ENCODE data around the gene SNX25.
A peak's percentile ranks its signal among the peaks of the same experiment; 100 is the strongest.
"Not testable (repeated sequence)": the region's sequence is repeated elsewhere in the genome, so short reads cannot be mapped to it uniquely, and the experiment has no call there.

SNX25 gene

DNA sequence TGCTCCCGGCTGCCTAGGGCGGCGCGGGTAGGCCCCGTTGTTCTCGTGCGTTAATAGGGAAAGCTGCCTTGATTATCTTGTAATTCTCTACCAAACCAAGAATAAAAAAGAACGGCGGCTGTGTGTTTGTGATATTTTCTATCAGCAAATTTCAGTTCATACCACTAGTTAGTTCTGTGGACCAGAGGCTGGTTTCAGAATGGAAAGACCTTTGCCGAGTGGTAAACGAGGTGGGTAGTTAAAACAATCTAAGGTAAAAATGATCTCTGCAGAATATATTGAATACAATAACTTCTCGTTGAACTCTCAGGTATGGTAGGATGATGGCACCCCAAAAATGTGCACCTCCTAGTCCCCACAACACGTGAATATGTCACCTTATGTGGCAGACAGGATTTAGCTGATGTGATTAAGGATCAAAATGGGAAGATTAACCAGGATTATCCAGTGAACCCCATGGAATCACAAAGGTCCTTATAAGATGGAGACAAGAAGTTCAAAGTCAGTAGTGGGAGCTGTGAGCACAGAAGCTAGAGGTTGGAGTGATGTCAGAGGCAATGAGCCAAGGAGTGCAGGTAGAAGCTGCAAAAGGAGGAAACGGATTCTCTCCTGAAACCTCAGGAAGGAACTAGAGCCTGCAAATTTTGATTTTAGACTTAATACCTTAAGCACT is 5.0 kb upstream of the SNX25 start:
- peak; percentile 18 for DNase-seq (ENCODE audit: low spot score)

GRCh38 chr4:185205073-185205472 is 4.3 kb upstream of the SNX25 start:
- DNase-seq (ENCODE audit: low spot score) = not testable (repeated sequence)

DNA sequence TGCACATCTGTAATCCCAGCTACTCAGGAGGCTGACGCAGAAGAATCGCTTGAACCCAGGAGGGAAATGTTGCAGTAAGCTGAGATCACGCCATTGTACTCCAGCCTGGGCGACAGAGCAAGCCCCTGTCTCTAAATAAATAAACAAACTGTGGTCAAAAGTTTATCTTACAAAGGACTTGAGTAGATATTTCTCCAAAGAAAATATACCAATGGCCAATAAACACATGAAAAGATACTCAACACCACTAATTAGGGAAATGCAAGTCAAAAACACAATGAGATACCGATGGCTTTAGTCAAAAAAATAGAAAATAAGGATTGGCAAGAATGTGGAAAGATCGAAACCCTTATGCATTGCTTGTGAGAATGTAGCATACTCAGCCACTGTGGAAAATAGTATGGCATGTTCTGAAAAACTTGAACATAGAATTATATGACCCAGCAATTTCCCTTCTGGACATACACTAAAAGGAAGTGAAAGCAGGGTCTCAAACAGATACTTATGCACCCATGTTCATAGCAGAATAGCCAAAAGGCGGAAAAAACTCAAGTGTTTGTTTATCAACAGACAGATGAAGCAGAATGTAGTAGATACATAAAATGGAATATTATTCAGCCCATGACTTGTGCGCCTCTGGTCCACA is 3.6 kb upstream of the SNX25 start:
- no peak for DNase-seq (ENCODE audit: low spot score)

DNA sequence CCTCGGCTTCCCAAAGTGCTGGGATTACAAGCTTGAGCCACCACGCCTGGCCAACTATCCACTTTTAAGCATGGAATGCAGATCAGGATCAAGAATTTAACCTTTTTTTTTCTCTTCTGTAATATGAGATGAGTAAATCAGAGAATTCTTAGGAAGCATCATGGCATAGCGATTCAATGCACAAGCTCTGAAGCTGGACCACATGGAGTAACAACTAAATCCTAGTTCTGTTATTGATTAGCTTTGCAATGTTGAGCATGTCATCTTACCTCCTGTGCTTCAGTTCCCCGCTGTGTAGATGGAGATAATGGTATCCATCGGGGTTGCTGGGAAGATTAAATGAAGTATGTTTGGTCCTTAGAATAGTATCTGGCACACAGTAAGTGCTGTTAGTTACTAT is 1.9 kb upstream of the SNX25 start:
- DNase-seq (ENCODE audit: low spot score) = no peak

- not testable (repeated sequence) for DNase-seq (ENCODE audit: low spot score)
Observed at GRCh38 chr4:185209852-185210101, 379 bp downstream of the SNX25 start.

DNA sequence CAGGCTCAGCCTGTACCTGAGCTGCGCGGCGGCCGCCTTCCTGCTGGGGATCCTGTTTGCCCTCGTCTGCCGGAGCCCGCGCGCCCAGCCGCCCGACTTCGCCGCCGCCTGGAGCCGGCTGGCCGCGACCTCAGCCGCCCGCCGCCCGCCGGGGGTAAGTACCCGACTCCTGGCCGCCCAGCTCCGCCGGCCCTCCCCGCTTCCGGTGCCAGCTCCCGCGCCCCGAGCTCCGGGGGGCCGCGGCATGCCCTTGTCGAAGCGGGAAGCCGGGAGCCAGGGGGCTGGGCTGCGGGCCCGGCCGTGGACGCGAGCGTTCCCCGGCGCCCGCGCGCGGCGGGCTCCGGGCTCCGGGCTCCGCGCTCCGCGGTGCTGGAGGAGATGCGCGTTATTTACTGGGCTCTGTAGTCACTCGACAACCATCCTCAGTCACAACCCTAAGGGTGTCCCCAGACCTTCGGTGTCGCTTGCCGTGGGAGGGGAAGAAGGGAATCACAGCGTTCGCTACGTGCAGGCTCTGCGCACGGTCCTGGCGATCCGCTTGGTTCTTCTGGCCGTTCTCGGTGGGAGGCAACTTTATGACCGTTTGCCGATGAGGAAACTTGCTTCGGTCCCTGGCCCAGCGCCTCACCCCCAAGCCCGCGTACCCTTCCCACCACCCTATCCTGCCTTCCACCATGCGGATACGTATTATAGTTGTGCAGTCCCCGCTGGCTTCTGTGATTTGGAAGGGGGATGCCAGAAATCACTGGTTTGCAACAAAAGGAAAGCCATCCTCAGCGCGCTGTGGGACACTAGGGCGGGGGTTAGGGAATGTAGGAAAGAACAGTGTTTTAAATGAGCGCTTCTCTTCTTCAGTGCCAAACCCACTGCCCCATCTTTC is 944 bp downstream of the SNX25 start:
- DNase-seq (ENCODE audit: low spot score) = peak; percentile 34

DNA sequence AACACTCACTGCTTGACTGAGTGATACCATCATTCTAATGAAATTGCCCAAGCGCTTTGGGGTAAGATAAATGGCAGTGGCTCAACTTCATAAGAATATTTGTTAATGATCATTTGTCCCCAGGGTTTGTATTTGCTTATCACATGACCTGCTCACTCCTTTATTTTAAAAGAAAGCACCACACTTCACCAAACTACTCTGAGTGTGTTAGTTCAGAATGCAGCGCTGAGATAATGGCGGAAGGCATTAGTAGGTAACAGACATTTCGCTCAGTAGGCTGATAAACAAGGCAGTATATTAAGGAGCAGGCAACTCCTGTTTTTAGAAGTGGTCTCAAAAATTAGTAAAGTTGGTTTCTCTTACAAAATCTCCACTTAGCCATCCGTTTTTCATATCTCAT is 1.6 kb downstream of the SNX25 start:
- no peak for DNase-seq (ENCODE audit: low spot score)

DNA sequence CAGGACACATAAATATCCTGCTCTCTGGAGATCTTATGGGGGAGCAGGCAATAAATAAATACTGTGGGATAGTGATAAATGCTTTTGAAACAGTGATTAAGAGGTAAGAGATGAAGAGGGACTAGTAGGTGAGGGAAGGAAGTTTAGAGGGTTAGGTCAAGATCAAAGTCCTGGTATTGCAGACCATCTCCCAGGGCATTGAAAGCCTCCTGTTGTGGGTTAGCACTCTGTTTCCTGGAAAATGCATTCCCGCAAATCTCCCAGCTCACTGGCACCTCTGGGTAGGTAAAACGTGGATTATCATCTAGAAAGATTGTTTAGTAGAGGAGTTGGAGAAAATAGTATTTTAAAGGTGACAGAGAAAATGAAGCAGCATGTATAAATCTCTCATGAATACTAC is 2.2 kb downstream of the SNX25 start:
- no peak for DNase-seq (ENCODE audit: low spot score)

DNA sequence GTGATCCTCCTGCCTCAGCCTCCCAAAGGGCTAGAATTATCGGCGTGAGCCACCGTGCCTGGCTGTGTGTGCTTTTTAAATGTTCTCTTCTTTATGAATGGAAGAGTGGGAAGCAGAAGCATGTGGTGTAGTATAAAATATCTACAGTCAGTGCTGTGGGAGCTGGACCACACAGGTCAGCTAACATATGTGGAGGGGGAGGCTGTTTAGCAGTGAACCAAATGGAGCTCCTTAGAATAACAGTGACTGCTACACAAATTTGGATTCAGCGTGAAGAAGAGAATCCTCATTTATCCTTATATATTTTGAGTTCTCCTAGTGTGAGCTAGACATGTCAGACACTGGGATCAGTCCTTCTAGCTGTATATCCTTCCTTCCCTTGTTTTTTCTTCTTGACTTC is 3.2 kb downstream of the SNX25 start:
- no peak for DNase-seq (ENCODE audit: low spot score)

GRCh38 chr4:185213877-185214276 is 4.5 kb downstream of the SNX25 start:
- DNase-seq (ENCODE audit: low spot score) = no peak

- DNase-seq (ENCODE audit: low spot score) = no peak
Observed at GRCh38 chr4:185215261-185215660, 5.9 kb downstream of the SNX25 start.

GRCh38 chr4:185217408-185217975 is 8.1 kb downstream of the SNX25 start:
- no peak for DNase-seq (ENCODE audit: low spot score)

DNA sequence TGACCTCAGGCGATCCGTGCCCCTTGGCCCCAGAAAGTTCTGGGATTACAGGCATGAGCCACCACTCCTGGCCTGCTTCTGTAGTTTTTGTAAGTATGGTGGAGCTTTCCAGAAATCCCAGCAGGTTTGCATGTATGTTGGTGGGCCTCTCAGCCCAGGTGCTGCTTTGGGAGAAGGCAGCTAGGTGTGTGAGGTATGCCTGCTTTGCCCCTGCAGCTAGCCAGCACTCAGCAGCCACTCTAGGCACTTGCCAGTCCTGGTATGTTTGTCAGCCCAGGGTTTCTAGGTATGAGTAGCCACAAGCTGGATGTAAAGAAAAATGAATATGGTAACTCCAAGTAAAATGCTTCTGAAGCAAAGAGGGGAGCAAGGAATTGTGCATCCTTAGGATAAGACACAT is 8.9 kb downstream of the SNX25 start:
- no peak for DNase-seq (ENCODE audit: low spot score)

DNA sequence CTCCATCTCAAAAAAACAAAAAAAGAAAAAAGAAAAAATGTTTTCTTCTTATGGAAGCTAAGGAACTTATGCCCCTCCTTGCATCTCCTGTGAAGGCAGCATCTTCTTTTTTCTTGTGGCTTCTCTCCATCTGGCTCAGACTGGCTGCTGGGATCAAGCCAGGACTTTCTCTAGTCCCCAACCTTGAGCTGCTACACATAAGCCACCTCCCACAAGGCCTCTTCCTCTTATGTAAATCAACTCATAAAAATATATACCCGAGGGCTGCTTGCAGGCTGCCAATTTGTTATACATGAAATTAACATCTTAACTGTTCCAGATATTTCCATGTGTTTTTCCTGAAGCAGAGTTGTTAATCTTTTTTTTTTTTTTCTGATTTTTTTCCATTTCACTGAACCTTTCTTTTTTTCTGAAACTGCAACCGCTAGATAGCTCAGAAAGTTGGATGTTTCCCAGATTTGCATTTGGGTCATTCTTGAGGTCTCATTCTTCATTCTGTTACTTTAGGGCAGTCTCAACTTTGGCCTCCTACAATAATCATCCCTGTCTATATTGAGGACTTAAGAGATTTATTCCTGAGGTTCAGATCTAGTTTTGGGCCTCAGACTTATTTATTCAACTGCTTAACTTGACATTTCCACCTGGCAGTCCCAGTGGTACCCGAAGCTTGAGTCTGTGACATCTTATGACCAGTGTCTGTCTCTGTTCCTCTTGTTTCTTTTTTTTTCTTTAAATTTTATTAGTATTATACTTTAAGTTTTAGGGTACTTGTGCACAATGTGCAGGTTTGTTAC is 10.3 kb downstream of the SNX25 start:
- no peak for DNase-seq (ENCODE audit: low spot score)

- DNase-seq (ENCODE audit: low spot score) = no peak
Observed at GRCh38 chr4:185221491-185221890, 12.1 kb downstream of the SNX25 start.

DNA sequence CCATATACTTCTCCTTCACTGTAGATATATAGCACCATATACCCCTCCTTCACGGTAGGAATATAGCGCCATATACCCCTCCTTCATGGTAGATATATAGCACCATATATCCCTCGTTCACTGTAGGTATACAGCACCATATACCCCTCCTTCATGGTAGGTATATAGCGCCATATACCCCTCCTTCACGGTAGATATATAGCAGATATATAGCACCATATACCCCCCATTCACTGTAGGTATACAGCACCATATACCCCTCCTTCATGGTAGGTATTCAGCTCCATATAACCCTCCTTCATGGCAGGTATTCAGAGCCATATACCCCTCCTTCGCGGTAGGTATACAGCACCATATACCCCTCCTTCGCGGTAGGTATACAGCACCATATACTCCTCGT is 12.5 kb downstream of the SNX25 start:
- DNase-seq (ENCODE audit: low spot score) = no peak

DNA sequence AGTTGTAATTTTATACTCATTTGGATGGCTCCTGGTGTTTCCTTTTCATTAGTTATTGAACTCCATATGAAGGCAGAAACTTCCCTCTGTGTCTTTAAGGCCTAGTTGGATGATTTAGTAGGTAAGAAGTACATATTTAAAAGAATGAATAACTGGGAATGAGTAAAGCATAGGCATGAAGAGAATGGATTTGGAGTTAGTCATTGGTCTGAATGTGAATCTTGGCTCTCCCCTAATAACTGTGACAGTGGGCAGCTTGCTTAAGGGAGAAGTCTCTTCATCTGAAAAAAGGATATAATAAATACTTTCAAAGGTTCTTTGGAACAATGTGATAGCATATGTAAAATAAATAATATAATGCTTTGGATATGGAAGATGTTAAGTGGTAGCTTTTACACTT is 13.2 kb downstream of the SNX25 start:
- no peak for DNase-seq (ENCODE audit: low spot score)

DNA sequence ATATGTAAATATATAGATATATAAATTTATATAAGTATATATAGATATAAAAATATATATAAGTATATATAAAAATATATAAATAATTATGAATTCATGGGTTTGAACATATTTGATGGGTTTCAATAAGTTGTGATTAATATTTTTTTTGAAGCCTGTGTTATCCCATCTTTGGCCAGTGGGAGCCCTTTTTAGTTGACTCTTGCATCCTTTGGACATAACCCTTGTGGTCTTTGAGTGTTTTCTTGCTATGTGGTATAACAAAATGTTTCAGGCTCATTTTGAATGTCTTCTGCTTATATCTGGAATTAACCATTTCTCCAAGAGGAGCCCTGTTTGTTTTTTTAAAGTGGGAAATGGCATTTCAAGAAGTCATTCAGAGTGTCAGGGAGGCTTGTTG is 15.2 kb downstream of the SNX25 start:
- no peak for DNase-seq (ENCODE audit: low spot score)

- no peak for DNase-seq (ENCODE audit: low spot score)
Observed at GRCh38 chr4:185225940-185226339, 16.5 kb downstream of the SNX25 start.

- DNase-seq (ENCODE audit: low spot score) = no peak
Observed at GRCh38 chr4:185227131-185227551, 17.7 kb downstream of the SNX25 start.

DNA sequence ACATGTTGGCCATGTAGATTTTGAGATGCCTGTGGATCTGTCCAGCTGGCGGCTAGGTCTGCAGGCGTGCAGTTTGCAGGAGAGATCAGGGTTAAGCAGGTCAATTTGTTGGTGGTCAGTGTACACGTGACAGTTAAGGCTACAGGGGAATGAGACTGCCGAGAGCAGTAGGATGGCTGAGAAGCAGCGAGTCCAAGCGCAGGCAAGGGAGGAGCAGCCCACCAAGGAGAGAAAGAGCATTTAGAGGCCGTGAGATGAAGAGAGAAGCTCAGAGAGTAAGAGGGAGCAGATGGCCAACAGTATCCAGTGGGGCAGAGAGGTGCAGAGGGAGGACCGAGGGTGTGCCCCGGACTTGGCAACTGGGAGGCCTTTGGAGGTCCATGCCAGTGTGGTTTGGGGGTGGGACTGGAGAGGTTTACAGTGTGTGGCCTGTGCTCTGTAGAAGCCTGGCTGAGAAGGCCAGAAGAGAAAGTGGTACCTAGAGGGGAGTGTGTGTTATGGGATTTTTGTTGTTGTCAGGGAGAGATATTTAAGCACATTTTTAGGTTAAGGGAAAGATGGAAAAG is 18.4 kb downstream of the SNX25 start:
- no peak for DNase-seq (ENCODE audit: low spot score)
